ENCODE measurements around the gene KLK8. TPM values are rescaled to one million over a fixed set of nuclear protein-coding genes. Genes with fewer than 3 reads are reported as not detected.

The KLK8 gene
- total RNA-seq, 1 donor from 2014 or later, result 3.1 TPM

- DNase-seq (ENCODE audit: low read depth), result no peak
- TF ChIP-seq CTCF (IDR thresholded peaks at IDR 0.05; ENCODE audit: insufficient read depth, low read length, poor library complexity, severe bottlenecking), result no peak
- no peak overlapping the region for H3K4me3 ChIP-seq (ENCODE audit: low read depth, low read length)
- H3K36me3 ChIP-seq (ENCODE audit: control insufficient read depth, insufficient read depth, low read length), result no peaks in the 10 kb centered on the region
- peaks cover 2% of the 10 kb centered on the region for H3K27me3 ChIP-seq (ENCODE audit: control insufficient read depth, insufficient read depth, low read length)
Observed at GRCh38 chr19:51027126-51027806, 25.9 kb upstream of the KLK8 start.

DNA sequence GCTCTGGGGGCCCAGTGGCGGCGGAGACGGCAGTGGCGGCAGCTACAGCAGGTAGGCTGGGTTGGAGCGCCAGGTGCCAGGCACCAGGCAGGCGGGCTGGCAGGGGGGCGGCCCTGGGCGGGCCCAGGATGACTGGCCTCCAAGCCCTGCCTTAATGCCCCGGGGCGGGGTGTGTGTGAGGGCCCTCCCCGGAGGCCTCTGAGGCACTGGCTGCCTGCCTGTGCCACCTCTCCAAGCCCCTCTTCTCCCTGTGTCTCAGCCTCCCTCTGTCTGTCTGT is 25.1 kb upstream of the KLK8 start, which contains the start of gene KLK11:
TSS of gene KLK11 (minus strand) at position 63 of the 278 bp plus-strand sequence. CDS start 985 bp downstream, outside the sequence.
- TF ChIP-seq CTCF (IDR thresholded peaks at IDR 0.05; ENCODE audit: insufficient read depth, low read length, poor library complexity, severe bottlenecking), result no peak
- peaks cover 2% of the 10 kb centered on the region for H3K27me3 ChIP-seq (ENCODE audit: control insufficient read depth, insufficient read depth, low read length)
- no peak for DNase-seq (ENCODE audit: low read depth)
- H3K4me3 ChIP-seq (ENCODE audit: low read depth, low read length), result no peak within 1 kb of the TSS
- H3K36me3 ChIP-seq (ENCODE audit: control insufficient read depth, insufficient read depth, low read length), result no peaks in the 10 kb centered on the region

DNA sequence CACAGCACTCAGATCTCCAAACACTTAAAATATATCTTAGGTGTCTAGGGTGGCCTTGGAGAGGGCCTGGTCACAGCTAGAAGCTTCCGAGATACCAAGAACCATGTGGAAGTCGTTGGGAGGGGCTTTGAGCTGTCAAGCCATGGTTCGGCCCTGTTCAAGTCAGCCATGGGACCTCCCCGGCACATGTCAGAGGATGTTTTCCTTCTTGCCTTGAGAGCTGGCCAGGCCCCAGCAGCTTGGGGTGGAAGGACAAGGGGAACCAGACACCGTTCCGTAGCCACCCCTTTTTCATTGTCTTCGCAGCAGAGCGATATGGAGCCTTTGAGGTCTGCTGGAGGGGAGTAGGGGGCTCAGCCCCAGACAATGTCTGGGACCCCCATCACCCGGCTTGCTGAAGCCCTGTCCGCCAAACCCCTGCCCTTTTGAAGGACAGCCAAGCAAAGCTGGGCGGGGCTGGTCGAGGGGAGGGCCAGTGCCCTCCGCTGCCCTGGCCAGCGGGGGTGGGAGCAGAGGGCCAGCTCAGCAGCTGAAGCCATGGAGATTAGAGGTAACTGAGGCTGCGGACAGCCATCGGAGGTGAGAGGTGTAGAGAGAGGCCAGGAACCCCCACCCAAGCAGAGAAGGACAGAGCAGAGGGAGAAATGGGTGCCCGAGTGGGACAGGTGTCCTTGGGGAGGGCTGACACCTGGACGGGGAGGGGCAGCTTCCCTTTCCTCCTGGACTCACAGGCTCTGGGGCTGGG is 24.6 kb upstream of the KLK8 start:
- TF ChIP-seq CTCF (IDR thresholded peaks at IDR 0.05; ENCODE audit: insufficient read depth, low read length, poor library complexity, severe bottlenecking), result no peak

DNA sequence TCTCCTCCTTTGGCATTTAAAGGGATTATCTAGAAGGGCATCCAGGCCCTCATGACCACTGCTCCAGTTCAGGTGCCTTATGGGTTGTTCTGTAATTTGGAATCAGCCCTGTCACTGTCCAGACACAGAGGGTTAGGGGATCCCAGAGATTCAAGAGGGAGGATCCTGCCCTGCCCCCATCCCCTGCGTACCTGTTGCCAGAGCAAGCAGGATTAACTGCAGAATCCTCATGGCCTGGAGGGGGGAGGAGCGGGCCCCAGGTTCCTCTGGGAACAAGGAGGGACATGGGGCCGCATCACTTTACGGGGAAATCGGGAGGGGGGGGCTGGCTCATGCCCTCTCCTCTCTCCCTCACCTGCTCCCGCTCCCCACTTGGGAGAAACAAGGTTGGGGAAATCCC is 24.0 kb upstream of the KLK8 start:
- Histone ChIP-seq H3K36me3 (ENCODE audit: control insufficient read depth, insufficient read depth, low read length) (no peaks in the 10 kb centered on the region), H3K4me3 (ENCODE audit: low read depth, low read length) (no peak overlapping the region), H3K27me3 (ENCODE audit: control insufficient read depth, insufficient read depth, low read length) (peaks cover 3% of the 10 kb centered on the region)
- no peak for DNase-seq (ENCODE audit: low read depth)
- TF ChIP-seq CTCF (IDR thresholded peaks at IDR 0.05; ENCODE audit: insufficient read depth, low read length, poor library complexity, severe bottlenecking), result no peak

More for the DNA sequence above, 24.6 kb upstream of the KLK8 start:
- Histone ChIP-seq H3K4me3 (ENCODE audit: low read depth, low read length) (no peak overlapping the region), H3K36me3 (ENCODE audit: control insufficient read depth, insufficient read depth, low read length) (no peaks in the 10 kb centered on the region), H3K27me3 (ENCODE audit: control insufficient read depth, insufficient read depth, low read length) (peaks cover 2% of the 10 kb centered on the region)
- no peak for DNase-seq (ENCODE audit: low read depth)

GRCh38 chr19:51024924-51025323 is 23.5 kb upstream of the KLK8 start:
- TF ChIP-seq CTCF (IDR thresholded peaks at IDR 0.05; ENCODE audit: insufficient read depth, low read length, poor library complexity, severe bottlenecking), result no peak
- H3K4me3 ChIP-seq (ENCODE audit: low read depth, low read length), result no peak overlapping the region
- no peak for DNase-seq (ENCODE audit: low read depth)
- peaks cover 8% of the 10 kb centered on the region for H3K27me3 ChIP-seq (ENCODE audit: control insufficient read depth, insufficient read depth, low read length)
- no peaks in the 10 kb centered on the region for H3K36me3 ChIP-seq (ENCODE audit: control insufficient read depth, insufficient read depth, low read length)
